Pons (tissue), 1 donor: ENCODE data around the gene TMPRSS4.

Experiments used
- DNase-seq: peaks from one replicate; pipeline ENCODE4 v3.0.0-alpha.2; 2016; ENCODE audit warnings: low spot score

Gene TMPRSS4

GRCh38 chr11:118105657-118106305, 28.9 kb downstream of the TMPRSS4 start:
- DNase-seq, result no peak

- no peak for DNase-seq
These were observed 30.0 kb downstream of the TMPRSS4 start for GRCh38 chr11:118106789-118107335.

- no peak for DNase-seq
These were observed 31.6 kb downstream of the TMPRSS4 start for GRCh38 chr11:118108513-118108912.

GRCh38 chr11:118109231-118109630, 32.4 kb downstream of the TMPRSS4 start:
- no peak for DNase-seq

- no peak for DNase-seq
These were observed 34.3 kb downstream of the TMPRSS4 start for GRCh38 chr11:118111019-118111743.

- no peak for DNase-seq
These were observed 34.8 kb downstream of the TMPRSS4 start for GRCh38 chr11:118111744-118112035.

GRCh38 chr11:118112711-118113430, 36.0 kb downstream of the TMPRSS4 start:
- DNase-seq, result no peak

GRCh38 chr11:118114266-118114665, 37.4 kb downstream of the TMPRSS4 start:
- no peak for DNase-seq

GRCh38 chr11:118115048-118115447, 38.2 kb downstream of the TMPRSS4 start:
- DNase-seq, result no peak

- no peak for DNase-seq
These were observed 41.1 kb downstream of the TMPRSS4 start for GRCh38 chr11:118117790-118118601.

- DNase-seq, result no peak
These were observed 43.9 kb downstream of the TMPRSS4 start for GRCh38 chr11:118120793-118121192.

- DNase-seq, result no peak
These were observed 48.2 kb downstream of the TMPRSS4 start for GRCh38 chr11:118124929-118125535.

- no peak for DNase-seq
These were observed 49.4 kb downstream of the TMPRSS4 start for GRCh38 chr11:118126082-118126838.

- no peak for DNase-seq
These were observed 51.4 kb downstream of the TMPRSS4 start for GRCh38 chr11:118128310-118128709.

- no peak for DNase-seq
These were observed 52.0 kb downstream of the TMPRSS4 start for GRCh38 chr11:118128721-118129470.

GRCh38 chr11:118129471-118130172, 52.7 kb downstream of the TMPRSS4 start:
- DNase-seq, result no peak

- DNase-seq, result no peak
These were observed 55.7 kb downstream of the TMPRSS4 start for GRCh38 chr11:118132385-118133151.

GRCh38 chr11:118133816-118134215, 56.9 kb downstream of the TMPRSS4 start:
- no peak for DNase-seq
